HG02623 (cell line): ENCODE data around the gene WWC2.
"Not testable (repeated sequence)": the region's sequence is repeated elsewhere in the genome, so short reads cannot be mapped to it uniquely, and the experiment has no call there.

Source experiments
- ATAC-seq: cut with Tn5 transposase; IDR thresholded peaks from one replicate; pipeline ENCODE4 v1.9.1; 2021; ENCODE audit warnings: moderate library complexity; ENCODE audit not compliant: unreplicated experiment

The WWC2 gene

DNA sequence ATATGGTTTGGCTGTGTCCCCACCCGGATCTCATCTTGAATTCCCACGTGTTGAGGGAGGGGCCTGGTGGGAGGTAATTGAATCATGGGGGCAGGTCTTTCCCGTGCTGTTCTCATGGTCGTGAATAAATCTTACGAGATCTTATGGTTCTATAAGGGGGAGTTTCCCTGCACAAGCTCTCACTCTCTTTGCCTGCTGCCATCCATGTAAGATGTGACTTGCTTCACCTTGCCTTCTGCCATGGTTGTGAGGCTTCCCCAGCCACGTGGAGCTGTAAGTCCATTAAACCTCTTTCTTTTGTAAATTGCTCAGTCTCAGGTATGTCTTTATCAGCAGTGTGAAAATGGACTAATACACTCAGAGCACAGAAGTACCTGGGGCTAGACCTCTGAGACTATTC, 227.3 kb downstream of the WWC2 start:
- ATAC-seq: not testable (repeated sequence)

DNA sequence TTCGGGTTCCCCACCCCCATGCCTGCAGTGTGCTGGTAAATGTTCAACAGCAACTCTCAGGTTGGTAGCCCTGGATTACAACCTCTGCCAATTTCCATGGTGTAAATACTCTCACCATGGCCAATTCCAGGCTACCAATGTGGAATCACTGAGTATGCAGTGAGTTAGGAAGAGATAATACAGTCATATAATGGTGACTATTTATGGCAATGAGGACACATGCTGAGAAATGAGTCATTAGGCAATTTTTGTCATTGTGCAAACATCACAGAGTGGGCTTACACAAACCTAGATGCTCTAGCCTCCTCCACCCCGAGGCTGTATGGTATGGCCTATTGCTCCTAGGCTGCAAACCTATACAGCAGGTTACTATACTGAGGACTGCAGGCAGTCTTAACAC, 227.8 kb downstream of the WWC2 start:
- no peak for ATAC-seq

DNA sequence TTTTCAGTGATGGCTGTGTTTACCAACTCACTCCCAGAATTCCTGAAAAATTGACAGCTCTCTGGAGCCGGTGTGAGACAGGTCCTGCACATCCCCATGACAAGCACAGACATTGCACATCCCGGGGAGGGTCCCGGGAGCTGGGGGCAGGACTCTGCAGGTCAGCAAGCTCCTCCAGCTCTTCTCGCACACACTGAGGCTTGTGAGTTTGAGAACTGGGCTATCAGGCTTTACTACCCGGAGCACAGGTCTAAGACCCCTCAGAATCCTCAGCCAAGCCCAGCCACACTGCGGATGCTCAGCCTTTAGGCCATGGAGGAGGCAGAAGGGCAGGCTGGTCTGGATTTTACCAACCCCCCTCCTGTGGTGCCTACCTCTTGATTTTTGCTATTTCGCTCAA, 228.8 kb downstream of the WWC2 start:
- ATAC-seq: no peak

DNA sequence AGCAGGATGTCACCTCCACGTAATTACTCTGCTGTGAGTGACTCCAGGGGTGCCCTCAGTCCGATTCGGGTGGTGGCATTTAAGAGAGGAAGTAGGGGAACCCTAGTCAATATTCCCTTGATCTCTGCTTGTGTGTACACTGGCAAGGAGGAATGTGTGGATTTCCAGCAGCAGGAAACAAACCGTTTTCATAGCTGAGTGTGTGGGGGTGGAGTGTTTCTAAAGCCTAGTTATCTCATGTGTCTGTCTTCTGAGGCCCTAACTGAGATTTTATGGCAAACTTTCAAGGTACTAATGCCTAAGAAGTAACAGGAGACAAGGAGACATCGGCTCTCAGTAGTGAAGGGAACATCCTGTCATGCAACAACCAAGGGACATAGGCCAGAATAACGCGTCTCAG, 229.8 kb downstream of the WWC2 start:
- no peak for ATAC-seq

DNA sequence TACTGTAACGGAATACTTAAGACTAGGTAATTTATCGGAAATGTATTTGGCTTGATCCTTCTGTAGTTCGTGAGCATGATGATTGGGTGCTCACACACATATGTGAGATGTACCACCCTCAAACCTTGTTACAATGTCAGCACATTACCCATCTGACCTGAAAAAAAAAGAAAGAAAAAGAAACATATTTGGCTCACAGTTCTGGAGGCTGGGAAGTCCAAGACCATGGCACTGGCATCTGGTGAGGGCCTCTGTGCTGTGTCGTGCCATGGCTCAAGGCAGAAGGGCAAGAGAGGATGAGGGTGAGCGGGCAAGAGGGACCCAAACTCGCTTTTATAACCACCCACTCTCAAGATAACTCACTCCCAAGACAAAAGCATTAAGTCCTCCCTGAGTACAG, 230.2 kb downstream of the WWC2 start:
- ATAC-seq: no peak

DNA sequence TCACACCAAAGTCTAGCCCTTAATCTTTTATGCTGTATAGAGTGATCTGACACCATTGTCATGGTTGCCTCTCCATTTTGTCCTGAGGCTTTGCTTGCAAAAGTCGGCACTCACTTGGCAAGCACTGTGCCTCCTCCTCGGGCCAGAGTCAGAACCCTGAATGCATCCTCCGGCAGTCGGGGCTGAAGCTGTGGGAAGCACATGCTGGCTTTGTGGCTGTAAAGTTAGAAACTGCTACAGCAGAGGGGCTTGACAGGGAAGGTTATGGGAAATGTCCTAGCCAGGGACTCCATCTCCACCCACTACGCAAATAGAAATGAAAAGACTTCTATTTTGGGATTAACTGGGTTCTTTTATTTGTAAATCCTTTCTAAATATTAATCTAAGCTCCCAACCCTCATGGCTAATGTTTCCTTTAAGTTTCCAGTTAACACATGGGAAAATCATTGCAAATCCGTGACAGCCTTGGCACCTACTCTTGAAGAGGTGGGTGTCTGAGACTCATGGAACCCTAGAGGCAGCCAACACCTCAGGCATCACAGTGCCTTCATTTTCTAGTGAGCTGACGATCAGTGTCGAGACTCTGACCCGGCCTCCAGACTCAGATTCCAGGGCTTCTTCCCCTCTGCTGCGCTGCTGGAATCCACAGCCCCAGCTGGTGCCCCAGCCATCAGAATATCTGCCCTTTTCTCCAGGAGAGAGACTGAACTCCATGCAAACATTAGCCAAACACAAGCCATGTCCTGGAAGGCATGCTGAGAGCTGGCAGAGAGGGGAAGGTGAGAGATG, 231.1 kb downstream of the WWC2 start:
- no peak for ATAC-seq

DNA sequence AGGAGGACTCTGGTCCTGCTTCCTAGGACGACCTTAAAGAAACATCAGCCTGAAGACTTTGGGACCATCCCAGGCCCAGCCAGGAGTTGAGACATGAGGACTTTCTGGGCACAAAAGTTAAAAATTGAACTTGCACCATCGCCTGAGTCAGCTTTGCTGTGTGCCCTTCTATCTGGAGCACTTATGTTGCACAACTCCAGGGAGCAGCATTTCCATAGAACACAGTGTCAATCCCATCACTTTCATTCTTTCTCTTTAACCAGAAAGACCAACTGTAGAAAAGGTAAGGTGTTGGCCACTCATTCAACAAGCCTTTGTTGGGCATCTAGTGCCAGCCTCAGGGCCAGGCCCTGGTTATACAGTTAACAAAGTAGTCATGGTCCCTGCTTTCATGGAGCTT, 231.8 kb downstream of the WWC2 start:
- no peak for ATAC-seq

DNA sequence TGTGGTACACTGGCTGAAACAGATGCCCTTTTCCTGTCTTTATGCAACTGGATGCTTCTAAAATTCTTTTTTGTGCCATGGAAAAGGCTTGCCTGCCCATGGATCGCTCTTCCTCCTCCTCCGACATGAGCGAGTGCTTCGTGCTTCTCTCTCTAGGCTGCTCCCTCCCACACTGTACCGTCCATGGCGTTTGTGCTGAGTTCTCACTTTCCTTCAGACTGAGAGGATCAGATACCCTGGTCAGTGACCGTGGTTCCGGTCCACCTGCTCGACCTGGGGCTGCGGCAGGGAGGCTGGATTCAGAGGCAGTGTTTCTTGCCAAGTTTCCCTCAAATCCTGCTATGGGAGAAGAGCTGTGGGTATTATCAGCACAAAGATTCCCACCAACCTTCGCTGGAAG, 233.4 kb downstream of the WWC2 start:
- ATAC-seq: no peak

DNA sequence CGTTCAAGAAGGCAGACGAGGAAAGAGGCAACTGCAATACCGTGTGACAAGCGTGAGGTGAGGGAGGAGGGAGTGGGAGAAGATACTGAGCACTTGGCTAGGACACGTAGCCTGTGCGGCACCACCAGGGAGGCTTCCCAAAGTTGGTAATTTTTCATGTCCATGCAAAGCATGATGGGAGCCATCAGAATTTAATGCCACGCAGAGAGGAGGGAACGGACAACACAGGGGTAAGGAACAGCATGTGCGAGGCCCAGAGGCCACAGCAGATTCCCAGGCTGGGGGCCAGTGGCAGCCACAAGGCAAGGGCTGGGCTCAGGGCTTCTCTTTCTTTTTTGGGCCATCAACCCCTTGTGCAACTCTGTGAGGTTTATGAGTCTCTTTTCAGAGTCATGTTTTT, 234.1 kb downstream of the WWC2 start:
- ATAC-seq: no peak

DNA sequence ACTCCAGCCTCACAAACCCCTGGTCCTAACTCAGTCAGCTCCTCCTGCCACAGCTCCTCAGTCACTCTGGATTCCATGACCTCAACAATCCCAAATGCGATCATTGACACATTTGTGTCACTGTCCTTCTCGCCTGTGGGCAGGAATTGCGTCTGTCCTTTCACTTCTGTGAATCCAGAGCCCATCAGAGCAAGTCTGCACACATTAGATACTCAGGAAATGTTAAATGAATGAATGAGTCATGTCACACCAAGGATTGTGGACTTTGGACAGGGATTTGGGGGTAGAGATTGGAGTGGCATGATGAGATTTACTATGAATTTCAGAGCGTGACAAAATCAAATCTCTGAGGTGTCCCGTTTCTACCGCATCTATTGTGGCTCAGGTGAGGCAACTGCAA, 234.9 kb downstream of the WWC2 start:
- ATAC-seq: no peak

DNA sequence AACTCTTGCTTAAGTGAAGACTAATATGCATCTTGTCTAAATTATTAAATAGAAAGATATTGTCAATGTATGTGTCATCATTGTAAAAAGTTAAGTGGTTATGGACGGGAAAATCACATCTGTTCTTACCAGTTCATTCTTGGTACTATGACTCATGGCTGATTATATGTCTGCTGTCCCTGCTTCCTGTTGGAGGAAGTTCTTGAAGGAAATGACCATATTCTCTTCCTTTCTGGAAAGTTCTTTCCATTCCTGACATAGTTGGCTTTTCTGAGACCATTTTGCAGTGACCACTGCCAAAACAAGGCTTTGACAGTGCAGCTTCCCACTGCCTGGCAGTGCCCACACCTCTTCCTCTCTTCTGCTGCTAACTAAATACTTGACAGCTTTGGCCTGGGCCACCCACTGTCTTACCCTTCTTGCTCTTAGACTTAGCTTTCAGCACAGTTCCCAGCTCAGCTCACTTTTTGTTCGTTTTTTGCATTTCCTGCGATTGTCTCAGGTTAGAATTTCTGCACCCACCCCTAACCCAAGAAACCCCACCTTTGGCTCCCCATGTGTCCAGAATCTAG, 236.4 kb downstream of the WWC2 start:
- no peak for ATAC-seq

DNA sequence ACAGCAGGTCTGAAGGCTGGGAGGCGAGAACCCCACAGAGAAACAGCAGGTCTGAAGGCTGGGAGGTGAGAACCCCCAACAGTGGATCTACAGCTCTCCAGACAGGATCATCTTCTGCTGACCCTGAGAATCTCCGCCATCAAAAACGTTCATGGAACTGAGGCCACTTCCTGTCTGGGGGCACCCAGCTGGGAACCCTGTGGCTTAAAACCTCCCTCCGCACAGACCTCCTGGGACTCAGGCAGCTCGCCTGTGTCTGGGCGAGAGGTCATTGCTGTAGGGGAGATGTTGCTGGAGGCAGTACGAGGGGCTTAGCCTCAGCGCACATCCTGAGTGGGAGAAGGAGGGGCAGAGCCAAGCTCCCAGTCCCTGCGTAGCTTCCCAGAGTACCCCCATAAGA, 238.3 kb downstream of the WWC2 start:
- ATAC-seq: no peak

DNA sequence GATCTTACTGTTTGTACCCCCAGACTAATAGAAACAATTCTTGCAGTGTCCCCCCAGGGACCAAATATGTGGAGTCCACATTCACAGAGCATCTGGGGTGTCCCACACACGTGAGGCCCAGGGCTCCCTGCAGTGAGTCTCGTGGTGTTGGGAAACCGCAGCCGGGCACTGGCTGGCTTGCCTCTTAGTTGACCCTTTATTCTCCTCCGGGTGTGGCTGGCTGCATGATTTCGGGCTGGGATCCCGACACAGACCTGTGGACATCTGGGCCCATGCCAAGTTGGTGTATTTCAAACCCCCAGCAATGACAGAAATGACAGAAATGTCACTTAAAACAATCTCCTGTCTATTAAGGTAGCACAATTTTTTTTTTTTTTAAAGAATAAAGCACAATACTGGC, 238.8 kb downstream of the WWC2 start:
- ATAC-seq: no peak

DNA sequence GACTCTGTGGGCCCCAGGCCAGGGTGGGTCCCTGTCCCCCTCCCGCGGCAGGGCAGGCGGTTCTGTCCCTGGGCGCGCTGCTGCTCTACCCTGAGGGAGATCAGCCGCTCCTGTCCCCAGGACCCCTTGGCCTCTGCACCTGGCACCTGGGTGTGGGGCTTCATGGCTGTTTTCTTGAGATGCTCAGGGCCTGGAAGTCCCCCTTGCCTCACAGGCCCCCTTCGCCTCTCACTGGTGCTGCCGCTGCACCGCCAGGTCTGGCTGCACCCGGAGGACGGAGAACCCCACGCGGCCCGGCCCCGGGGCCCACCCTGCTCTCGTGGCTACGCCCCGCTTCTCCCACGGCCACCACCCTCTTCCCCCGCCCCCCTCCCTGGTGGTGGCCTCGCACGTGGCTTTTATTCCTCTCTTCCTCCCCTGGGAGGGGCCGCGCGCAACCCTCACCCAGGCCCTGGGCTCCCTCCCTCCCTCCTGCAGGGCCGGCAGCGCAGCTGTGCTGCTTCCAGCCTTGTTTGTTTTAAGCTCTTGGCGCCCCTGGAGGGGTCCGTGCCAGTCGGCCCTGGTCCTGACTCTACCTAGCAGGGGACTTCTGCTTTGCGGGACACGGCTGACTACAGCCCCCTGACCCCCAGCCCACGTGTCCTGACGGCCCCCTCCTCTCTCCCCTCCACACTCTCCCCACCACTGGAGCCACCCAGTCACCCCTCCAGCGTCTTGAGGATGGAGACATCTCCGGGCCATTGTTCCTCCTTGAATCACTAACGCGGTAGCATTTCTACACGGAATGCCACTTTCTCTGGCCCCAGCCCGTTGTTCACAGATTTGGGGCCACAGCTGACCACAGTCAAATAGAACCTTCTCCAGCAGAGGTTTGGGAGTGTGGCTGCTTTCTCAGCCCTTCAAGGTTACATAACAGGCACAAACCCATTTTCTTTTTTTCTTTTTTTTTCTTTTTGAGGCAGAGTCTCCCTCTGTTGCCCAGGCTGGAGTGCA, 243.8 kb downstream of the WWC2 start:
- ATAC-seq: no peak

DNA sequence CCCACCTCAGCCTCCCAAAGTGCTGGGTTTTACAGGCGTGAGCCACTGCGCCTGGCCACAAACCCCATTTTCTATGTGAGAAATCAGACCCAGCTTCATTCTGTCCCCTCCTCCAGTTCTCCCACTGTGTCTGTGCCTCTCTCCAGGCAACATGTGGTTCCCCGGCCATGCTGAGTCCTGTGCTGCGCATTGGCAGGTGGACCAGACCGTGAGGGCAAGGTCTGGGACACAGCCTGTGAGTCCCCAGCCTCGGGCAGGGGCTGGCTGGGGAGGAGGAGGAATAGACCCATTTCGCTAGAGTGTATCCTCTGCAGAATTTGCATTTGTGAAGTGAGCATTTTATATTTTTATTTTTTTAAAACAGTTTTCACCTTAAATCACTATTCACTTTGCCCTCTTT, 244.7 kb downstream of the WWC2 start:
- no peak for ATAC-seq

DNA sequence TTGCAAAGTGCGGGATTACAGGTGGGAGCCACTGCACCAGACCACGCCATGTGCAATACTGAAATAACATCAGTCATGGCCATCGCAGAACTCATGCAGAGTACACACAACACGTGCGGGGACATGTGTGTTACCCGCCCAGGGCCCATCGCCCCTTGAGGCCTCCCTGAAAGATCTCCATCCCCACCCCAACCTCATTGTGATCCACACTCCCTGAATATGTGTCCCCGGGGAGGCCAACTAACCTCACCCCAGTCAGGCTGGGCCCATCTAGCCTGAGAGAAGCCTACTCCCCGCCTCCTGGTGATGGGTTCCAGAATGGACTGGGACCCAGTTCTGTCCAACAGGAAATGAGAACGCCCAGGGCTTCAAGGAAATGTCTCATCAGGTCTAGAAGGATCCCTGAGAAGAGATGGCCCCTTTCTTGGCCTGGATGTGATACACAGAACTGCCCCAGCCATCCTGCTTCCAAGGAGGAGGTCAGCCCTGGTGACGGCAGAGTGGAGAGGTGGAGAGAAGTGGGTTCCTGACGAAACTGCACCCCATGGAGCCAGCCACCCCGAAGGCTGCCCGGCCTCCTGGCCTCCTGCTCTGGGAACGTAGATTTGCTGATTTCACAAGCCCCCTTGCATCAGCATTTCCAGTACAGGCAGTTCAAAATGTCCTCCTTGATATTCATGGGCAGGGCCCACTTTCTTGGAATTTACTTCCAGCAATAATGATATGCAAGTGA, 245.6 kb downstream of the WWC2 start:
- ATAC-seq: no peak

DNA sequence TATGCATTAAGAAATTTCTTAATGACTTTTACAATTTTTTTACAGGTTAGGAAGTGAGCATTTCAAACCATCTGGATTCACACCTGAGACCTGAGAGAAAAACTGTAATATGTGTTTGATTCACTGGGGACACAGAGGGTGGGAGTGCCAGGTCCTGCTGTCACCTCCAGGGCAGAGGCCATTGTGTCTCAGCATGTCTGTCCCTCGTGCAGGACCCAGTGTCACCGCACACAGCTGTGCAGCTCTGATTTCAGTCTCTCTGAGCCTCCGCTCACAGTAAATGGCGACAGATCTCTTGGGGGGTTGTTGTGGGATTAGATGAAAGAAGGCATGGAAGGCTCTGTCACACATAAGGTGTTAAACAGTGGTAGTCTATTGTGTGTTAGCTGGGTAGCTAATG, 246.2 kb downstream of the WWC2 start:
- ATAC-seq: no peak

DNA sequence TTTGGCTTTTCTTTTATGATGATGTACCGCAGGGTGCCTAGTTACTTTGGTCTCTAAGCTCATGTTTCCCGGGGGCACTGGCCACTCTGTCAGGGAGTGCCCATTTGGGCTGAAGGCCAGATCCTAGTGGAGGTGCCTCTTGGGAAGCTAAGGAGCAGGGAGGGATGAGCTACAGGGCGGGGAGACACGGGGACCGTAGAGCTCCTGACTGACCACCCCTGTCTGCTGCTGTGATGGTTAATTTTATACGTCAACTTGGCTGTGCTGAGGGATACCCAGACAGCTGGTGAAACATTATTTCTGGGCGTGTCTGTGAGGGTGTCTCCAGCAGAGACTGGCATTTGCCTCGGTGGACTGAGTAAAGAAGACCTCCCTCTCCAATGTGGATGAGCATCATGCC, 248.1 kb downstream of the WWC2 start:
- ATAC-seq: no peak

DNA sequence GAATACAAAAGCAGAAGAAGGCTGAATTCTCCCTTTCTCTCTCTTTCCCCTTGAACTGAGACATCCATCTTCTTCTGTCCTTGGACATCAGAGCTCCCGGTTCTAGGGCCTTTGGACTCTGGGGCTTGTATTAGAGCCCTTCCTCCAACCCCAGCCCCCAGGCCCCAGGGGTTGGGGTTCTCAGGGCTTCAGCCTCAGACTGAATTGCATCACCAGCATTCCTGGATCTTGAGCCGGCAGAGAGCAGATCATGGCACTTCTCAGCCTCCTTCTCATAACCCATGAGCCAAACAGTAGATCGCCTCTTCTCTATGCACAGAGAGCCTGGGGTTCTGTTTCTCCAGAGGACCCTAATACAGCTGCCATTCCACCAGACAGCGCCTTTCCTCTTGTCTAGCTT, 248.5 kb downstream of the WWC2 start:
- no peak for ATAC-seq

DNA sequence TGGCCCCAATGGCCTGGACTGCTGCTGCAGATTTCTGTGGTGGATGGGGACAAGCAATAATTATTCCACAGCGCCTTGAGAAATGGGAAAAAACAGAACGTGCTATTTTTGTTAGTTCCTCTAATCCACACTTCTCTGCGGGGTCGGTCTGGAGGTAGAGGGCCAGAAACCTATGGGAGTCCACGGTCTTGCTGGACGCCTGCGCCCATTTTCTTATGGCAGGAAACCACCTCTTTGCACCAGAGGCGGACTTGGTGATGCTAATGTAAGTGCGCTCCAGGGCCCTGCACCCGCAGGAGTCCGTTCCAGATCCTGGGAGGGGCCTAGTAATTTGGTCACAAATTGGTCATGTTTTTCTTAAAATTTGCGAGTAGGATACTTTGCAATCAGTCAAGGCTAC, 249.1 kb downstream of the WWC2 start:
- ATAC-seq: no peak
